Cortex of kidney (tissue), 1 donor: Measurements from ENCODE around the gene ICAM4.
"Not testable (repeated sequence)": the region's sequence is repeated elsewhere in the genome, so short reads cannot be mapped to it uniquely, and the experiment has no call there.

Experiments used
- DNase-seq: peaks from one replicate; lab custom pipeline; 2025; lab: John Stamatoyannopoulos, UW

The ICAM4 gene, protein sequence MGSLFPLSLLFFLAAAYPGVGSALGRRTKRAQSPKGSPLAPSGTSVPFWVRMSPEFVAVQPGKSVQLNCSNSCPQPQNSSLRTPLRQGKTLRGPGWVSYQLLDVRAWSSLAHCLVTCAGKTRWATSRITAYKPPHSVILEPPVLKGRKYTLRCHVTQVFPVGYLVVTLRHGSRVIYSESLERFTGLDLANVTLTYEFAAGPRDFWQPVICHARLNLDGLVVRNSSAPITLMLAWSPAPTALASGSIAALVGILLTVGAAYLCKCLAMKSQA

DNA sequence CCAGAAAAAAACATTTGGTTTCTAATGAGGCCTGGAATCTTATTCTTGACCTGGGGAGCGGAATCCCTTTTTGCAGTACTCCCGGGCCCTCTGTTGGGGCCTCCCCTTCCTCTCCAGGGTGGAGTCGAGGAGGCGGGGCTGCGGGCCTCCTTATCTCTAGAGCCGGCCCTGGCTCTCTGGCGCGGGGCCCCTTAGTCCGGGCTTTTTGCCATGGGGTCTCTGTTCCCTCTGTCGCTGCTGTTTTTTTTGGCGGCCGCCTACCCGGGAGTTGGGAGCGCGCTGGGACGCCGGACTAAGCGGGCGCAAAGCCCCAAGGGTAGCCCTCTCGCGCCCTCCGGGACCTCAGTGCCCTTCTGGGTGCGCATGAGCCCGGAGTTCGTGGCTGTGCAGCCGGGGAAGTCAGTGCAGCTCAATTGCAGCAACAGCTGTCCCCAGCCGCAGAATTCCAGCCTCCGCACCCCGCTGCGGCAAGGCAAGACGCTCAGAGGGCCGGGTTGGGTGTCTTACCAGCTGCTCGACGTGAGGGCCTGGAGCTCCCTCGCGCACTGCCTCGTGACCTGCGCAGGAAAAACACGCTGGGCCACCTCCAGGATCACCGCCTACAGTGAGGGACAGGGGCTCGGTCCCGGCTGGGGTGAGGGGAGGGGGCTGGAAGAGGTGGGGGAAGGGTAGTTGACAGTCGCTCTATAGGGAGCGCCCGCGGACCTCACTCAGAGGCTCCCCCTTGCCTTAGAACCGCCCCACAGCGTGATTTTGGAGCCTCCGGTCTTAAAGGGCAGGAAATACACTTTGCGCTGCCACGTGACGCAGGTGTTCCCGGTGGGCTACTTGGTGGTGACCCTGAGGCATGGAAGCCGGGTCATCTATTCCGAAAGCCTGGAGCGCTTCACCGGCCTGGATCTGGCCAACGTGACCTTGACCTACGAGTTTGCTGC lies at the start of gene ICAM4:
Gene ICAM4, plus strand, starts transcription at position 153 of the 935 bp plus-strand sequence. Its CDS starts 58 bp downstream, at position 211.
- DNase-seq, result no peak

DNA sequence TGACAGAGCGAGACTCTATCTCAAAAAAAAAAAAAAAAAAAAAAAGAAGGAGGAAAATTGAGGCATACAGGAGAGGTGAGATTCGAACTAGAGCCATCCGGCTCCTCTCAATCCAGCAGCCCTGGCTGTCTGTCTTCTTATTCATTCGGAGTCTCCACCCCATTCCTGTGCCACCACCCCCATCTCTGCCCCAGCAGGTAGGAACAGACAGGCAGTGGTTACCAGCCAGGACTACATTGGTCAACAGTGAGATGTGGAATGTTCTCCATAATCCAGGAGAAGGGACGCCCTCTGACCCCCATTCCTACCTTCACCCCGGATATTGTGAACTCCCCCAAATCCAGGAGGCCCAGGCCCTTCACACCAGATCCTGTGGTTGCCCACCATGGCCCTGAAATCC lies 49.1 kb upstream of the ICAM4 start:
- DNase-seq, result no peak

DNA sequence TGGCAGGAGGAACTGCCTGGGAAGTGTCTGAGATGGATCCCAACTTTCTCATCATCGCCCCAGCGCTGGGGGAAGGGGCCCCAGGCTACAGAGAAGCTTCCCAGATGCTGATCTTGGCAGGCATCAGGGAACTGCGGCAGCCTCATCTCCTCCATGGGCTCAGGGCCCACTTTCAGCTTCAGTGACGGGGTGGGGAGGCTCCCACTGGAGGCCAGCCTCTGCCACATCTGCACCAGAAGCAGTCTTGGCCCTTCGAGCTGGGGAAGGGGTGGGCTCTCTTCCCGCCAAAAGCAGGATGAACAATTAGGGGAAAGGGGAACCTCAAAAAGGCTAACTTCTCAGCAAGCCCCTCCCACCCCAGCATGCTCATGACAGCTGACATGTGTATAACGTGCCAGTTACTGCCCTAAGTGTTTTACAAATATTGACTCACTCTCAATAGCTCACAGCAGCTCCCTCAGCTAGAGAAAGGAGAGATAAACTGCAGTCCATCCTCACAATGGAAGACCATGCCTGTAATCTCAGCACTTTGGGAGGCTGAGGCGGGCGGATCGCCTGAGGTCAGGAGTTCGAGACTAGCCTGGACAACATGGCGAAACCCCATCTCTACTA lies 48.5 kb upstream of the ICAM4 start:
- DNase-seq, result no peak

DNA sequence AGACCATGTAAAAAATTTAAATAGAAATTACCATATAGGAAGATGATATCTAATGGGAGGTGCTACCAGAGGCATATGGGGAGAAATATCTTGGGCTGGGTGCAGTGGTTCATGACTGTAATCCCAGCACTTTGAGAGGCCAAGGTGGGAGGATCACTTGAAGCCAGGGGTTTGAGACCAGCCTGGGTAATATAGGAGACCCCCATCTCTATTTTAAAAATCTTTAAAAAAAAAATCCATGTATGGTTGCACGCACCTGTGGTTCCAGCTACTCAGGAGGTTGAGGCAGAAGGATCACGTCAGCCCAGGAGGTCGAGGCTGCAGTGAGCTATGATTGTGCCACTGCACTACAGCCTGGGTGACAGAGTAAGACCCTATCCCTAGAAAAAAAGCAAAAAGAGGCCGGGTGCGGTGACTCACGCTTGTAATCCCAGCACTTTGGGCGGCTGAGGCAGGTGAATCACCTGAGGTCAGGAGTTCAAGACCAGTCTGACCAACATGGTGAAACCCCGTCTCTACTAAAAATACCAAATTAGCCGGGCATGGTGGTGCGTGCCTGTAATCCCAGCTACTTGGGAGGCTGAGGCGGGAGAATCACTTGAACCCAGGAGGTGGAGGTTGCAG lies 44.8 kb upstream of the ICAM4 start:
- DNase-seq, result not testable (repeated sequence)

DNA sequence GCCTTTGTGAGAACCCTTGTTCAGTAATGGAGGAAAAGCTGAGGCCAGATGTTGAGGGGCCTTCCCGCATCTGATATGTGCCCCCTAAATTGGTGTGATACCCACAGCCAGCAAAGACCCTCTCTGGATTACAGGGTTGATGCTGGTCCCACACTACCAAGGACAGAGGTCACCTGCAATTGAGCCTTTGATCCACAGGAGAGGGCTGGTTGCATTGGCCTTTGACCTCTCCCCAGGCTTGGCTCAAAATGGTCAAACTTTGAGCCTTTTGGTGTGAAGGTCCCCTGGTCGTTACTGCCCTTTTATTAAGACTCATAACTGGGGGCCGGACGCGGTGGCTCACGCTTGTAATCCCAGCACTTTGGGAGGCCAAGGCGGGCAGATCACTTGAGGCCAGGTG lies 43.1 kb upstream of the ICAM4 start:
- no peak for DNase-seq

DNA sequence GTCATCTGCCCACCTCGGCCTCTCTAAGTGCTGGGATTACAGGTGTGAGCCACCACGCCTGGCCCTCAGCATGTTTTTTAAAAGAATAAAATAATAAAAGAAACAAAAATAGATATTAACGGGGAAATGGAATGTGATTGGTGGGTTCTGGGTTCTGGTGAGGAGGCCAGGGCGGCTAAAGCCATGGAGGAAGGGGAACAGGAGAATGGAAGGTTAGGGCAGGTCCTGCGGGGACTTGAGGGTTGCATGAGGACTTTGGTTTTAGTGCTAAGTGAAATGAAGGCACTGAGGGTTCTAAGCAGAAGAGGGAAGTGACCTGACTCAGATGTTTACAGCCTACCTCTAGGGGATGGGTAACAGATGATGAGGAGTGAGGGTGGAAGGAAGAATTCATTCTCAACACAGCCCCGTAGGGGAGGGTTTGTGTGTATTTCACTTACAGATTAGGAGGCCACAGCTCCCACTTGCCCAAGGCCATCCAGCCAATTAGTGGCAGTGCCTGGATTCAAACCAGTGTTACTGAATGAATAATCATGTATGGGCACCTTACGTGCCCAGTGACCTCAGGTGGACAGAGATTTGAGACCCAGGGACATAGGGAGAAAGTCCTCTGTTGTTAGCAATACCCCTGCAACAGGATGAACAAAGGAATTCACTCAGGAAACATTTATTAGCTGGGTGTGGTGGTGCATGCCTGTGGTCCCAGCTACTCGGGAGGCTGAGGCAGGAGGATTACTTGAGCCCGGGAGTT lies 41.4 kb upstream of the ICAM4 start:
- no peak for DNase-seq

DNA sequence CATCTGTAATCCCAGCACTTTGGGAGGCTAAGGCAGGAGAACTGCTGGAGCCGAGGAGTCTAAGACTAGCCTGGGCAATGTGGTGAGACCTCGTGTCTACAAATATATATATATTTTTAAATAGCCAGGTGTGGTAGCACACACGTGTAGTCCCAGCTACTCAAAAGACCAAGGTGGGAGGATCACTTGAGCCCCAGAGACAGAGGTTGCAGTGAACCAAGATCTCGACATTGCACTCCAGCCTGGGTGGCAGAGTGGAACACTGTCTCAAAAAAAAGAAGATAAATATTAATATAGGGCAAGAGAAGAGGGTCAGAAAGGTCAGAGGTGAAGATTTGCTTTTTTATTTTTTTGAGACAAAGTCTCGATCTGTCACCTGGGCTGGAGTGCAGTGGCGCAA lies 40.2 kb upstream of the ICAM4 start:
- DNase-seq, result no peak

DNA sequence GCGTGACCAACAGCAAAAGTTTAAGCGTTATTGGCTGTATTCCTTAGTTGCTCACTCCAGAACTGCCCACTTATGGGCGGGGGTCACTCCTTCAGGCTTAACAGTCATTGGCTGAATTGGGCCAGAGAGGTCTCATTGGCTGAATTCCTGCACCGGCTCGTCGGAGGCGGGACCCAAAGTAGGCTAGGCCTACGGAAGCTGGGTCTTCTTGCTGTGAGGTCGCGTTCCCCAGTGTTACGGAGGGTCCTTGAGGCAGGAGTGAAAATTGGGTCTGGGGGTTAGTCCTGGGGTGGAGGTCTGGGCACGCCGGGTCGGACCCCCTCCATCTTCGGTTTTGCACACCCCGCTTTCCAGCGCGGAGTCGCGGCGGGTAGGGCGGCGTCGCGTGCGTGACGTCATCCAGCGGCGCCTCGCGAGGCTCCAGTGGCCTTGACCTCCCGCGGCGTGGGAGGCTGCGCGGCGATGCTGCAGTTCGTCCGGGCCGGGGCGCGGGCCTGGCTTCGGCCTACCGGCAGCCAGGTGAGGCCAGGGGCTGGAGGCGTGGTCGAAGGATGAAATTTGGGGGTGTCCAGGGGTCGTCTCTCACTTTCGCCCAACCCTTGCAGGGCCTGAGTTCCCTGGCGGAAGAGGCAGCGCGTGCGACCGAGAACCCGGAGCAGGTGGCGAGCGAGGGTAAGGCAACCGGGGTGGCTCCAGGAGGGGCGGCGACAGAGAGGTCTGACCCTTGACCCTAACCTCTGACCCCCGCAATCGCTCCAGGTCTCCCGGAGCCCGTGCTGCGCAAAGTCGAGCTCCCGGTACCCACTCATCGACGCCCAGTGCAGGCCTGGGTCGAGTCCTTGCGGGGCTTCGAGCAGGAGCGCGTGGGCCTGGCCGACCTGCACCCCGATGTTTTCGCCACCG lies 34.7 kb upstream of the ICAM4 start, which contains the start of gene MRPL4:
Gene MRPL4, plus strand, starts transcription at position 423 of the 903 bp plus-strand sequence. Its CDS starts 40 bp downstream, at position 463.
- DNase-seq, result no peak

DNA sequence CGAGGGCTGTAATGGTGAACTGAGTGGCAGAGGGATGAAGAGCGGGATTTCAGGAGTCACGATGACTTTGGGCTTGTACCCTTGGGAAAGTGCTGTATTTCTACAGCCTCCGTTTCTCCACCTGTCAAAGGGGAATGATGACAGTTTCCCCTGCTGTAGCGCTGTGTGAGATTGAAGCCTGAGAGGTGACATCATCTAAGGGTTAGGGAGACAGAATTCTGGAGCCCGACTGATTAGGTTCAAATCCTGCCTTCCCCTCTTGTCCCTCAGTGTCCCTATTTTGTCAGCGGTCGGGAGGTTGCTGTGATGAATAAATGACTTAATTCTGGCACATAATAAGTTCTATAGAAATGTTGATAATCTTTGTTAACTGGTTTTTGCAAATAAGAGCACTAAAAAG lies 34.0 kb upstream of the ICAM4 start:
- DNase-seq, result no peak

DNA sequence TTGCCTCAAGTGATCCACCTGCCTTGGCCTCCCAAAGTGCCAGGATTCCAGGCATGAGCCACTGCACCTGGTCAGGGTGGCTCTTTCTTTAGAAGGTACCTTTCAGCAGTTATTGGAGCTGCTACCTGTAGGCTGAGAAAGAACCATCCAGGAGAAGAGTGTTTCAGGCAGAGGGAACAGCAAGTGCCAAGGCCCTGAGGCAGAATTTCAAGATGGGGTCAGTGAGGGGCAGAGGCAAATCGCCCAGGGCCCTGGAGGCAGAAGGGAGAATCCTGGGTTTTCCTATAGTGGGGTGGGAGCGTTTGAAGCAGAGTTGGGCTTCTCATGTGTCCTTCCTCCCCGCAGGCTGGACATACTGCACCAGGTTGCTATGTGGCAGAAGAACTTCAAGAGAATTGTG lies 32.5 kb upstream of the ICAM4 start:
- DNase-seq, result no peak

DNA sequence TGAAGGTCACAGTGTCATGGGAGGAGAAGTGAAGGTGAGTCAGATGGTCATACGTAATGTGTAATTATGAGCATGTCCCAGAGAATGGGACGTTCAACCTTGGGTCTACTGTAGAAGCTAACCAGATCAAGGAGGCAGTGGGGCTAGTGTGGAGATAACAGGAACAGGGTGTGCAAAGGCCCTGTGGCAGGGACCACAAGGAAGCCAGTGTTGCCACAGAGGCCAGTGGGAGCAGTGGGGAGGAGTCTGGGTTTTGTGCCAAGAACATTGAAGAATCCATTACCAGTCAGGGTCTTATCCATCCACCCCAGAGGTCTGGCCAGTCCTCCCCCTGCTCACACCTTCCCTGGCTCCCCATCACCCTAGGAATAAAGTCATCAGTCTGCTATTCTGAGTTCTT lies 31.4 kb upstream of the ICAM4 start:
- DNase-seq, result no peak

DNA sequence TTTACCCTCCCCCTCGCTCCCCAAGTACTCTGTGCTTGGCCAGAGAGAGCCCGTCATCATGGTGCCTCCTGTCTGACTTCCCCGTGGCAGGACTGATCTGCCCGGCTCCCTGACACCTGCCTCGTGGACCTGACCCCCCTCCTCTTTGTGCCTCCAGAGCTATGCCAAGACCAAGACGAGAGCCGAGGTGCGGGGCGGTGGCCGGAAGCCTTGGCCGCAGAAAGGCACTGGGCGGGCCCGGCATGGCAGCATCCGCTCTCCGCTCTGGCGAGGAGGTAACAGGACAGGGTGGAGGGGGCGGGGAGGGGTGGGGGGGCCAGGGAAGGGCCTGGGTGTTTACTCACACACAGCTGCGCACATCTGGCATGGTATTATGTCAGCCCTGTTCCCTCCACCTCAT lies 30.2 kb upstream of the ICAM4 start:
- no peak for DNase-seq

DNA sequence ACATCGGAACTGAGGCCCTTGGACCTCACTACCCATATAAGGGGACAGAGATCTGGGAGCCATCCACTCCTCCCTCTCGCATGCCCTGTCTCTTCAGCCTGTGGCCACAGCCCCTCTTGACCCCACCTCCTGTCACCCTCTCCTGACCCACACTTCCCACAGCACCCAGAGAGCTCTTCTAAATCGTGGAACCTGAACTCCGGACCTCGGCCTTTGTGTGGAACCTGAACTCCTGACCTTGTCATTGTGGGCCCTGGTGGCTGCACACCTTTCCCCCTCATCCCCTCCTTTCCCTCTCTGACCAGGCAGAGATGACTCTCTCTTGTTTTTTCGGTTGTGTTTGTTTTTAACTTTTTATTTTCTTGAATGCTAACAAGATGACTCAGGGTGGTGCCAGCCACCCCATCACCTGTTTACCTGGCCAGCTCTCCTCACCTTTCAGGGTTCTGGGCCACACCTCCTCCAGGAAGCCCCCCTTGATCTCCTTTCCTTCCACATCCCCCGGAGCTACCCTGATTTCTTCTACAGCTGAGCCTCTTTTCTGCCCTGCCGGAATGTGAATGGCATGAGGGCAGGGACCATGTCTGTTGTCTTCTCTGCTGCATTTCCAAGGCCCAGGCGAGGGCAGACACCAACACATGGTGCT lies 29.7 kb upstream of the ICAM4 start:
- DNase-seq, result no peak

DNA sequence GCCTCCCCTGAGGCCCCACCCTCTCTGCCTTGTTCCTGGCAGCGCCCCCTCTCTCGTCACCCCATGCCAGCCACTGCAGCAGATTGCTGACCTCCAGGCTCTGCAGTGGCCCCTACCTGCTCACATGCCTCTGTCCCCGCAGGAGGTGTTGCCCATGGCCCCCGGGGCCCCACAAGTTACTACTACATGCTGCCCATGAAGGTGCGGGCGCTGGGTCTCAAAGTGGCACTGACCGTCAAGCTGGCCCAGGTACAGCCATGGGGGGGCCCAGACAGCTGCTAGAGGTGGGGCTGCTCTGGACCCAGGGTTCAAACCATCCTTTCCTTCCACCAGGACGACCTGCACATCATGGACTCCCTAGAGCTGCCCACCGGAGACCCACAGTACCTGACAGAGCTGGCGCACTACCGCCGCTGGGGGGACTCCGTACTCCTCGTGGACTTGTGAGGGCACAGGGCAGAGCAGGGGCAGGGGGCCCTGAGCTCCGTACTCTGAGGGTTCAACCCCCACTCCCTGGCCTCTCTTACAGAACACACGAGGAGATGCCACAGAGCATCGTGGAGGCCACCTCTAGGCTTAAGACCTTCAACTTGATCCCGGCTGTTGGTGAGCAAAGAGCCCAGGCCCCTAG lies 28.6 kb upstream of the ICAM4 start:
- no peak for DNase-seq

DNA sequence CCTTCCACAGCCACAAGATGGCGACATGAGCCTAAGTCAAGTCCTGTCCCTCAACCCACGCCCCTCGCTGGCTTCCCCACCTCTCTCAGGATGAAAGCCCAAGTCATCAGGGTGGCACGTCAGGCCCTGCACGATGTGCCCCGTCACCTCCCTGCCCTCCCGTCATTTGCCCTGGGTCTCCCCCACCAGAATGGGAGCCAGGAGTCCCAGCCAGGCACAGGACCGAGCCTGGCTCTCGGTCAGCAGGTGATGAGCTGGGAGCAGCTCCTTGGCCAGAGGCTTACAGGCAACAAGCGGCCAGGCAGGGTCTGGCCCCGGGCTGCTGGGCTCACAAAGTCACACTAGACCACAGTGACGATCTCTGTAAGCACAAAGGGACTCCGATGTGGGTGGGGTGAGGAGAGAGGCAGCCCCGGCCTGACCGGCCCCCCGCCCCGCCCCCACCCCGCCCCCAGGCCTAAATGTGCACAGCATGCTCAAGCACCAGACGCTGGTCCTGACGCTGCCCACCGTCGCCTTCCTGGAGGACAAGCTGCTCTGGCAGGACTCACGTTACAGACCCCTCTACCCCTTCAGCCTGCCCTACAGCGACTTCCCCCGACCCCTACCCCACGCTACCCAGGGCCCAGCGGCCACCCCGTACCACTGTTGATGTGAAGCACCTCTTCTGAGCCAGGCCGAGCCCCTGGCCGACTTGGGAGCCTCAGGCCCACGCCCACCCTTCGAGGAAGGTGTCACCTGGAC lies 27.4 kb upstream of the ICAM4 start:
- no peak for DNase-seq

DNA sequence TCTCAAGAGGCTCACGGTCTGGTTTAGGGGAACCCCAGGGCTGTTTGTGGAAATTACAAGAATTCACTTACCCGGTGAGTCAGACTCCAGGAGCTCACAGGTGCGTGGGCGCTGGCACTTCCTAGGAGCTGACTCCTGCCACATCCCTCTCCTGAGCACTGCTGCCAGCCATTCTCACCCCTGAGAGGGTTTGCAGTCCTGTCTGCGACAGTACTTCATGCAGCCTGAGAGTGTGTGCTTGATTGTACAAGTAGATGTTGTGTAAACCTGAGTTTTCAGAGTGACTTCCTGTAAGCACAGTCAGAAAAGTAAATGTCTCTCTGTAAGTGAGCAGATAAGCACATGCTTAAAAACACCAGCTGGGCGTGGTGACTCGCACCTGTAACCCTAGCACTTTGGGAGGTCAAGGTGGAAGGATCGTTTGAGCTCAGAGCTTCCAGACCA lies 26.6 kb upstream of the ICAM4 start:
- DNase-seq, result no peak

DNA sequence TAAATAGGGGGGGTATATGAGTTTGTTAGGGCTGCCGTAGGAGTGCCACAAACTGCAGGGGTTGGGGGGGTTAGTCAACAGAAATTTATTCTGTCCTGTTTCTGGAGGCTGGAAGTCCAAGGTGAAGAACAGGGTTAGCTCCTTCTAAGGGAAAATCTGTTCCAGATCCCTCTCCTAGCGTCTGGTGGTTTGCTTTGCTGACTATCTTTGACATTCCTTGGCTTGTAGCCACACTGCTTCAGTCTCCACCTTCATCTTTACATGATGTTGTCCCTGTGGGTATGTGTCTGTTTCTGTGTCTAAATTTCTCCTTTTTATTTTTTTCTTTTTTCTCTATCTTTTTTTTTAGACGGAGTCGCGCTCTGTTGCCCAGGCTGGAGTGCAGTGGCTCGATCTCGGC lies 24.0 kb upstream of the ICAM4 start:
- DNase-seq, result no peak

DNA sequence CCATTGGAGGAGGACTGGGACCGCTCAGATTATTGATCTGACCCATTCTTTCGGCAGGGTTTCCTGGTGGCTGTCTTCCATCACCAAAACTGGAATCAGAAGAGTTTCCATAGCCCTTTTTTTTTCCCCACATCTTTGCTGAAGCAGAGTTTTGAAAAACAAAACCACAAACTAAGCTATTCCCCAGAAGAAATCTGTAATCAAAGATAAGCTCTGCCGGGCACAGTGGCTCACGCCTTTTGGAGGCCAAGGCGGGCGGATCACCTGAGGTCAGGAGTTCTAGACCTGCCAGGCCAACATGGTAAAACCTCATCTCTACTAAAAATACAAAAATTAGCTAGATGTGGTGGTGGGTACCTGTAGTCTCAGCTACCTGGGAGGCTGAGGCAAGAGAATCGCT lies 20.0 kb upstream of the ICAM4 start:
- no peak for DNase-seq

DNA sequence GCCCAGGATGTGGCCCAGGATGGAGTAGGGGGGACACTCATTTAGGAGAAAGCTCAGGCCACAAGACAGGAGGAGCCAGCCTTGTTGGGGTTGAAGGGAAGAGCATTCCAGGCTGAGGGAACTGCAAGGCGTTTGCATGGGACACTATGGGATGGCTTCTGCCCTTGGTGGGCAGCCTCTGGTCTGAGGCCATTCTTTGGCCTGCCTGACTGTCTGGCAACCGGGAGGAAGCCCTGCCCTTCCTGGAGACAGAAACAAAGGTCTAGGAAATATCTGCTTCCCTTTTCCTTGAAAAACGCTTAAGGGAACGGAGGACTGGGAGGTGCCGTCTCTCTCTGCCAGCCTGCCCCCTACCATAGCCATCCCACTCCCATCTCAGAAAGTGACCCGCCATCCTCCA lies 18.7 kb upstream of the ICAM4 start:
- DNase-seq, result no peak
